H1 (cell line): Measurements from ENCODE around the gene KIF4A. TPM values are rescaled to one million over a fixed set of nuclear protein-coding genes. Genes with fewer than 3 reads are reported as not detected.

Experiments
- CTCF ChIA-PET: fragments of 300-600 bp; sonication (Branson Sonifier 250); formaldehyde crosslinking; loops from one replicate; lab custom pipeline; 2021; ENCODE audit not compliant: partially characterized antibody; lab: Charles Lee
- POLR2A ChIA-PET: fragments of 300-600 bp; sonication (Branson Sonifier 250); formaldehyde crosslinking; loops from one replicate; lab custom pipeline; 2021; ENCODE audit warnings: inconsistent platforms; ENCODE audit not compliant: partially characterized antibody; lab: Charles Lee
- DNase-seq, 2 experiments: peaks; one replicate each; pipeline versions ENCODE4 v3.0.0 to v3.0.0-alpha.2; 2010 to 2022; ENCODE audit warnings: low spot score in 2 of 2, low read depth in 1 of 2, mixed read lengths in 1 of 2
- FAIRE-seq: peaks from 2 replicates; lab custom pipeline; 2011; peaks lifted over from hg19 to GRCh38; lab: Jason Lieb, UNC
- H2AFZ ChIP-seq: 2 replicates; pipeline ENCODE4 v1.8.1; 2012; ENCODE audit warnings: low read length, inconsistent platforms
- H2AK5ac ChIP-seq: 2 replicates; pipeline ENCODE4 v1.6.1; 2013; ENCODE audit warnings: low read depth, low read length
- H2BK120ac ChIP-seq: replicated peaks from 2 replicates; pipeline ENCODE3; 2013; ENCODE audit warnings: low read depth, low read length, inconsistent platforms
- H2BK12ac ChIP-seq: 2 replicates; pipeline ENCODE4 v1.6.1; 2013; ENCODE audit warnings: low read depth, low read length
- H2BK15ac ChIP-seq: 2 replicates; pipeline ENCODE4 v1.6.1; 2013; ENCODE audit warnings: low read length
- H2BK20ac ChIP-seq: 2 replicates; pipeline ENCODE4 v1.6.1; 2013; ENCODE audit warnings: low read length
- H2BK5ac ChIP-seq: 2 replicates; pipeline ENCODE4 v1.6.1; 2013; ENCODE audit warnings: low read depth, low read length
- H3K14ac ChIP-seq: 2 replicates; pipeline ENCODE4 v1.6.1; 2013; ENCODE audit warnings: inconsistent platforms; ENCODE audit not compliant: insufficient read length
- H3K18ac ChIP-seq: 2 replicates; pipeline ENCODE4 v1.6.1; 2013; ENCODE audit warnings: low read length; ENCODE audit errors: extremely low read depth
- H3K23ac ChIP-seq: 2 replicates; pipeline ENCODE4 v1.6.1; 2013; ENCODE audit warnings: inconsistent platforms; ENCODE audit not compliant: insufficient read length
- H3K23me2 ChIP-seq: 2 replicates; pipeline ENCODE4 v1.6.1; 2013; ENCODE audit warnings: low read depth, low read length
- H3K27ac ChIP-seq: 2 replicates; pipeline ENCODE4 v1.6.1; 2011; ENCODE audit warnings: low read depth, low read length, inconsistent platforms
- H3K27me3 ChIP-seq, 4 experiments: replicated peaks in 1 of 4; 1 replicate in 1 of 4; 2 replicates in 3 of 4; pipeline versions ENCODE4 v1.6.1 to v1.8.1; 2011 to 2013; ENCODE audit warnings: low read length in 3 of 4, mild to moderate bottlenecking in 3 of 4, inconsistent platforms in 2 of 4, mixed read lengths in 2 of 4, moderate library complexity in 1 of 4; ENCODE audit not compliant: control insufficient read depth in 3 of 4, insufficient read depth in 3 of 4; ENCODE audit errors: extremely low read depth in 1 of 4
- H3K36me3 ChIP-seq, 4 experiments: 2 replicates each; pipeline versions ENCODE4 v1.6.1 to v1.8.1; 2011 to 2013; ENCODE audit warnings: mild to moderate bottlenecking in 4 of 4, low read length in 3 of 4, moderate library complexity in 2 of 4, control low read depth in 1 of 4, inconsistent platforms in 1 of 4; ENCODE audit not compliant: insufficient read depth in 4 of 4, control insufficient read depth in 2 of 4
- H3K4ac ChIP-seq: replicated peaks from 2 replicates; pipeline ENCODE3; 2013; ENCODE audit warnings: low read length, low read depth, mixed read lengths, inconsistent platforms; ENCODE audit not compliant: insufficient read length
- H3K4me1 ChIP-seq, 4 experiments: replicated peaks in 1 of 4; 1 replicate in 1 of 4; 2 replicates in 3 of 4; pipeline versions ENCODE4 v1.6.1 to v1.8.1; 2011 to 2013; ENCODE audit warnings: low read length in 3 of 4, inconsistent platforms in 2 of 4, mixed read lengths in 1 of 4; ENCODE audit not compliant: insufficient read depth in 4 of 4, control insufficient read depth in 3 of 4
- H3K4me2 ChIP-seq, 2 experiments: 2 replicates each; pipeline versions ENCODE4 v1.6.1 to v1.8.1; 2011 to 2013; ENCODE audit warnings: low read depth in 2 of 2, low read length in 2 of 2, control low read depth in 1 of 2, inconsistent platforms in 1 of 2, mild to moderate bottlenecking in 1 of 2; ENCODE audit not compliant: insufficient read depth in 1 of 2
- H3K4me3 ChIP-seq, 4 experiments: fragments of 200-600, 300-600 bp in 1 of 4; sonication (generic), shearing (Covaris generic), sonication (Bioruptor Twin) in 1 of 4; 2 replicates each; pipeline versions ENCODE4 v1.5.1 to v1.8.1; 2011 to 2016; ENCODE audit warnings: low read length in 4 of 4, low read depth in 3 of 4, control low read depth in 2 of 4, inconsistent platforms in 2 of 4, mild to moderate bottlenecking in 2 of 4, mixed read lengths in 1 of 4, moderate library complexity in 1 of 4; ENCODE audit not compliant: insufficient read depth in 2 of 4; ENCODE audit errors: extremely low read depth in 1 of 4
- H3K56ac ChIP-seq: replicated peaks from 2 replicates; pipeline ENCODE3; 2013; ENCODE audit warnings: low read depth, mild to moderate bottlenecking, mixed read lengths, low read length, inconsistent platforms; ENCODE audit not compliant: insufficient read length
- H3K79me1 ChIP-seq: 2 replicates; pipeline ENCODE4 v1.6.1; 2013; ENCODE audit warnings: low read depth, low read length, control low read depth
- H3K79me2 ChIP-seq, 2 experiments: 2 replicates each; pipeline versions ENCODE4 v1.6.1 to v1.8.1; 2012 to 2013; ENCODE audit warnings: low read length in 2 of 2, mild to moderate bottlenecking in 2 of 2, inconsistent platforms in 1 of 2; ENCODE audit not compliant: insufficient read depth in 2 of 2, control insufficient read depth in 1 of 2
- H3K9ac ChIP-seq, 4 experiments: replicated peaks in 1 of 4; 1 replicate in 1 of 4; 2 replicates in 3 of 4; pipeline versions ENCODE4 v1.6.1 to v1.8.1; 2011 to 2013; ENCODE audit warnings: low read depth in 3 of 4, low read length in 3 of 4, control low read depth in 2 of 4, mild to moderate bottlenecking in 2 of 4, moderate library complexity in 2 of 4, inconsistent platforms in 1 of 4; ENCODE audit errors: extremely low read depth in 1 of 4
- H3K9me3 ChIP-seq, 2 experiments: 2 replicates each; pipeline versions ENCODE4 v1.6.1 to v1.8.1; 2012 to 2013; ENCODE audit warnings: mild to moderate bottlenecking in 2 of 2, moderate library complexity in 2 of 2, control low read depth in 1 of 2, inconsistent platforms in 1 of 2, low read depth in 1 of 2, low read length in 1 of 2, mixed read lengths in 1 of 2; ENCODE audit not compliant: insufficient read depth in 2 of 2
- H4K20me1 ChIP-seq, 2 experiments: replicated peaks in 1 of 2; 2 replicates each; pipeline versions ENCODE3 to v1.8.1; 2011 to 2013; ENCODE audit warnings: inconsistent platforms in 2 of 2, low read length in 2 of 2, mild to moderate bottlenecking in 1 of 2; ENCODE audit not compliant: insufficient read depth in 2 of 2, control insufficient read depth in 1 of 2
- H4K5ac ChIP-seq: 2 replicates; pipeline ENCODE4 v1.6.1; 2013; ENCODE audit warnings: low read length, low read depth, mixed read lengths, inconsistent platforms; ENCODE audit not compliant: insufficient read length
- H4K8ac ChIP-seq: 2 replicates; pipeline ENCODE4 v1.8.0; 2013; ENCODE audit warnings: mild to moderate bottlenecking, moderate library complexity, low read length, inconsistent platforms; ENCODE audit not compliant: insufficient read depth; ENCODE audit errors: extremely low read depth
- H4K91ac ChIP-seq: replicated peaks from 2 replicates; pipeline ENCODE3; 2013; ENCODE audit warnings: low read length, mixed read lengths, inconsistent platforms; ENCODE audit not compliant: insufficient read length
- ATF3 ChIP-seq: IDR thresholded peaks from 2 replicates; pipeline ENCODE4 v1.6.1; 2011; ENCODE audit warnings: low read depth, mild to moderate bottlenecking, low read length; ENCODE audit not compliant: insufficient read depth
- CEBPB ChIP-seq: IDR thresholded peaks from 2 replicates; pipeline ENCODE4 v1.6.1; 2012; ENCODE audit warnings: low read depth, low read length
- E2F6 ChIP-seq: IDR thresholded peaks from 2 replicates; pipeline ENCODE4 v1.6.1; 2012; ENCODE audit warnings: inconsistent platforms
- EZH2 ChIP-seq: fragments of 200-600 bp; sonication (generic); IDR thresholded peaks from 2 replicates; pipeline ENCODE4 v1.7.1; 2012; ENCODE audit warnings: low read depth, mild to moderate bottlenecking, moderate library complexity, low read length, inconsistent platforms; ENCODE audit not compliant: severe bottlenecking
- GABPA ChIP-seq: IDR thresholded peaks from 2 replicates; pipeline ENCODE4 v1.6.1; 2011; ENCODE audit warnings: mild to moderate bottlenecking, low read length, moderate library complexity, borderline replicate concordance; ENCODE audit not compliant: insufficient read depth
- MAX ChIP-seq: IDR thresholded peaks from 2 replicates; pipeline ENCODE4 v1.6.1; 2012; ENCODE audit warnings: inconsistent platforms
- NANOG ChIP-seq: IDR thresholded peaks from 2 replicates; pipeline ENCODE4 v1.6.1; 2011; ENCODE audit warnings: low read length, low read depth, mild to moderate bottlenecking, inconsistent platforms; ENCODE audit not compliant: insufficient read depth, poor library complexity, severe bottlenecking
- PHF8 ChIP-seq: fragments of 200-600 bp; sonication (generic); conservative IDR thresholded peaks from 2 replicates; pipeline ENCODE4 v1.7.1; 2012; ENCODE audit warnings: low read depth, mild to moderate bottlenecking, inconsistent platforms, low read length, moderate library complexity
- RBBP5 ChIP-seq: IDR thresholded peaks from 2 replicates; pipeline ENCODE4 v1.7.1; 2012; ENCODE audit warnings: low read depth, mild to moderate bottlenecking, inconsistent platforms, low read length, moderate library complexity, borderline replicate concordance
- RFX5 ChIP-seq: IDR thresholded peaks from 2 replicates; pipeline ENCODE4 v1.6.1; 2011; ENCODE audit warnings: low read depth, low read length, improper control_type of control experiment, borderline replicate concordance
- SAP30 ChIP-seq: fragments of 300-600 bp; sonication (generic); IDR thresholded peaks from 2 replicates; pipeline ENCODE4 v1.7.1; 2012; ENCODE audit warnings: low read length, moderate library complexity, mild to moderate bottlenecking, inconsistent platforms; ENCODE audit not compliant: insufficient read depth, insufficient replicate concordance
- WGBS, 2 experiments: shearing (Covaris generic) in 1 of 2; methylation state at CpG; one replicate each; pipeline versions ENCODE4 v1.1.6 to v1.1.7; 2013 to 2015; ENCODE audit warnings: low lambda C conversion rate in 2 of 2, mixed read lengths in 2 of 2, inconsistent platforms in 1 of 2, low coverage in 1 of 2, missing lambda C conversion rate in 1 of 2; ENCODE audit not compliant: insufficient replicate concordance in 2 of 2, insufficient coverage in 1 of 2, insufficient read length in 1 of 2; ENCODE audit errors: extremely low coverage in 1 of 2, missing lambda C conversion rate in 1 of 2; 5-methylcytosine and 5-hydroxymethylcytosine counted together
- polyA plus RNA-seq, 7 experiments: library from polyadenylated mRNA; depleted of rRNA in 3 of 7; stranded (reverse) in 5 of 7; unstranded in 2 of 7; fragments of >200 nt in 5 of 7; fragments of 200-250 nt in 2 of 7; gene quantifications; 1 replicate in 5 of 7; 2 replicates in 1 of 7; 4 replicates in 1 of 7; pipeline versions ENCODE4 v1.2.1 to v1.2.3, GENCODE V29; 2011 to 2013; ENCODE audit warnings: missing spikeins in 2 of 7, mixed read lengths in 2 of 7
- total RNA-seq: library from RNA; stranded (reverse); fragmentation: NEBNext Ultra II Directional; extraction: Animal tissue kit (Norgen Biotek cat#: 25700); gene quantifications from 2 replicates; pipeline ENCODE4 v1.2.1, GENCODE V29; 2021

KIF4A gene
- total and polyA plus RNA-seq, 2 of the 8 experiments (the other 6 are each of a cell fraction or from before 2014, with no cell fraction given), result 10.9 to 35.7 TPM

- no peaks in the 10 kb centered on the region for H3K9me3 ChIP-seq
- no peak overlapping the region for H2AK5ac ChIP-seq
- no peak overlapping the region for H3K4me2 ChIP-seq
- no peak overlapping the region for H3K18ac ChIP-seq
- no peak overlapping the region for H3K27ac ChIP-seq
- no peak overlapping the region for H2AFZ ChIP-seq
- H3K79me1 ChIP-seq, result no peaks in the 10 kb centered on the region
- H4K5ac ChIP-seq, result no peak overlapping the region
- no peaks in the 10 kb centered on the region for H3K36me3 ChIP-seq
- H3K23me2 ChIP-seq, result no peaks in the 10 kb centered on the region
- no peak overlapping the region for H4K8ac ChIP-seq
- no peak for TF ChIP-seq ATF3
- no peak for TF ChIP-seq E2F6
- TF ChIP-seq PHF8, result no peak
- no peak for TF ChIP-seq RFX5
- no peak for TF ChIP-seq GABPA
- no peak for TF ChIP-seq EZH2
- no peak for TF ChIP-seq CEBPB
- no peak for TF ChIP-seq MAX
- no peak for TF ChIP-seq SAP30
- no peak for TF ChIP-seq RBBP5
- TF ChIP-seq NANOG, result no peak
- H4K91ac ChIP-seq, result no peak overlapping the region
- H3K4ac ChIP-seq, result no peak overlapping the region
- no peaks in the 10 kb centered on the region for H3K79me2 ChIP-seq
- H2BK120ac ChIP-seq, result no peak overlapping the region
- no peaks in the 10 kb centered on the region for H3K4me1 ChIP-seq
- ChIA-PET POLR2A (no interaction called here), CTCF (interaction anchor here (0.6 kb wide), 1 partner anchor 473 kb away, joined by 4 read pairs; no protein-coding TSS in a partner anchor)
- H3K14ac ChIP-seq, result no peak overlapping the region
- WGBS, 2 experiments, result 82% methylated on average over 2 of the region's 2 CpGs; no CpG with 5 or more reads in 1 of the 2 experiments
- no peak overlapping the region for H2BK5ac ChIP-seq
- H2BK20ac ChIP-seq, result no peak overlapping the region
- no peaks in the 10 kb centered on the region for H3K27me3 ChIP-seq
- H3K9ac ChIP-seq, result no peak overlapping the region
- FAIRE-seq (no peak), DNase-seq (no peak)
- no peak overlapping the region for H2BK12ac ChIP-seq
- H2BK15ac ChIP-seq, result no peak overlapping the region
- H4K20me1 ChIP-seq, result no peaks in the 10 kb centered on the region
- H3K4me3 ChIP-seq, result no peak overlapping the region
- no peak overlapping the region for H3K23ac ChIP-seq
- no peak overlapping the region for H3K56ac ChIP-seq
Observed at GRCh38 chrX:70247252-70247651, 42.7 kb upstream of the KIF4A start.
